Prostate gland (tissue), 2 donors: ENCODE results near the gene CEP76.

Experiments
- POLR2A ChIP-seq: fragments of 450-650 bp; IDR thresholded peaks from one replicate; pipeline ENCODE4 v1.6.1; 2016; ENCODE audit warnings: antibody characterized with exemption, mild to moderate bottlenecking
- POLR2AphosphoS5 ChIP-seq: sonication (generic); formaldehyde crosslinking; IDR thresholded peaks from one replicate; pipeline ENCODE4 v1.6.1; 2017; ENCODE audit warnings: antibody characterized with exemption
- TF ChIP-seq, protein P1 (sequence below), 4 experiments: fragments of 200-600 bp in 2 of 4; fragments of 450-650 bp in 2 of 4; sonication (generic) in 2 of 4; IDR thresholded peaks; 1 replicate in 3 of 4; 2 replicates in 1 of 4; pipeline ENCODE4 v1.5.1; 2016 to 2019; ENCODE audit warnings: antibody characterized with exemption in 4 of 4, mild to moderate bottlenecking in 2 of 4, moderate library complexity in 2 of 4

DNA sequence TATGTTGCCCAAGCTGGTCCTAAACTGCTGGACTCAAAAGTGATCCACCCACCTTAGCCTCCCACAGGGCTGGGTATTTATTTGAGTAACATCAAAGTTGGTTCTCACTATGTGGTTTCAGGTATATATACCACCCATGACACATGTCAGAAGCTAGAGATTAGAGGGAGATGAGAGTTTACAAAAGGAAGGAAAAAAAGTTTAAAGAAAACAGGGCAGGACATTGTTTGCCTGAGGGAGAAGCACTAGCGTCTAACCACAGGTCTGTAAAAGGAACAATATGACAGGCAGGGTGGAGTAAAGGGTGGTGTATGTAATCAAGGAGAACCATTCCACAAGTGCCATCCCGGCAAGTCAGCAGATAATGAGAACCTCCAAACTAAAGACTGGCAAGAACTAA, 8.5 kb downstream of the CEP76 start:
- TF ChIP-seq, protein P1, sequence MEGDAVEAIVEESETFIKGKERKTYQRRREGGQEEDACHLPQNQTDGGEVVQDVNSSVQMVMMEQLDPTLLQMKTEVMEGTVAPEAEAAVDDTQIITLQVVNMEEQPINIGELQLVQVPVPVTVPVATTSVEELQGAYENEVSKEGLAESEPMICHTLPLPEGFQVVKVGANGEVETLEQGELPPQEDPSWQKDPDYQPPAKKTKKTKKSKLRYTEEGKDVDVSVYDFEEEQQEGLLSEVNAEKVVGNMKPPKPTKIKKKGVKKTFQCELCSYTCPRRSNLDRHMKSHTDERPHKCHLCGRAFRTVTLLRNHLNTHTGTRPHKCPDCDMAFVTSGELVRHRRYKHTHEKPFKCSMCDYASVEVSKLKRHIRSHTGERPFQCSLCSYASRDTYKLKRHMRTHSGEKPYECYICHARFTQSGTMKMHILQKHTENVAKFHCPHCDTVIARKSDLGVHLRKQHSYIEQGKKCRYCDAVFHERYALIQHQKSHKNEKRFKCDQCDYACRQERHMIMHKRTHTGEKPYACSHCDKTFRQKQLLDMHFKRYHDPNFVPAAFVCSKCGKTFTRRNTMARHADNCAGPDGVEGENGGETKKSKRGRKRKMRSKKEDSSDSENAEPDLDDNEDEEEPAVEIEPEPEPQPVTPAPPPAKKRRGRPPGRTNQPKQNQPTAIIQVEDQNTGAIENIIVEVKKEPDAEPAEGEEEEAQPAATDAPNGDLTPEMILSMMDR (IDR thresholded peaks at IDR 0.05): no peak
- TF ChIP-seq POLR2AphosphoS5 (no peak), POLR2A (no peak)
